GM19328 (cell line): ENCODE measurements around the gene PITPNC1.
"Not testable (repeated sequence)": the region's sequence is repeated elsewhere in the genome, so short reads cannot be mapped to it uniquely, and the experiment has no call there.

ENCODE experiments used
- ATAC-seq: cut with Tn5 transposase; IDR thresholded peaks from one replicate; pipeline ENCODE4 v1.9.1; 2021; ENCODE audit warnings: mild to moderate bottlenecking, moderate library complexity; ENCODE audit not compliant: unreplicated experiment

Gene PITPNC1

DNA sequence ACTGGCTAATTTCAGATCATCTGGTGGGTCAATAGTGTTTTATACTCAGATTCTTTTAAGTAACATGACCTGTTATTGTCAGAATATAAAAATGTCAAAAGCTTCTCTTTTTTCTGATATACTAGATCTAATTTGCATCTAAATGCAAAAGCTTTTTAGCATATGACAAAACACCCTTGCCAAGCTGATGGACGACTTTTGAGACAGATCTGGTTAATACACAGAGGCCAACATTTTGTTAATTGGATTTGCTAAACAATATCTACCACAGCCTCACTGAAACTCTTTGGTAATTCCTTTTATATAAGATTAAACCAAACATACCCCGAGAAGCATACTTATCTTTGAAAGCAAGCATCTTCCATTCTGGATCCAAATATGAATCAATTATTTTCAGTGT, 330.4 kb downstream of the PITPNC1 start:
- ATAC-seq: no peak

DNA sequence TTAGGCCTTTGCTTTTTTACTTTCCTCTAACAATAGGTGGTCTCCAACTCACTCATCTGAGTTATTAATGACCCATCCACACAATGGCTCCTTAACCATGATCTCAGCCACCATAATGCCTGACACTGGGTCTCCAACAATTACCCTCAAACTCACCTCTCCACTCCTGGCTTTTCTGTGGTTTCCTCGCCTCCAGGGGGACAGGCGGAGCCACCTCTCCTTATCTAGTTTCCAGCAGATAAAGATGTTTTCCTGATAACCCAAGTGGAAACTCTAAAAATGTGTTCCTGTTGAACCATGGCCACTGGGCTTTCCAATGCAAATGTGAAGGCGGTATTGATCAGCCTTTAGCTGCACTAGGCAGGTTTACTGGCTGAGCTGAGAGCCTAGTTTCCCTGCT, 331.3 kb downstream of the PITPNC1 start:
- ATAC-seq: no peak

DNA sequence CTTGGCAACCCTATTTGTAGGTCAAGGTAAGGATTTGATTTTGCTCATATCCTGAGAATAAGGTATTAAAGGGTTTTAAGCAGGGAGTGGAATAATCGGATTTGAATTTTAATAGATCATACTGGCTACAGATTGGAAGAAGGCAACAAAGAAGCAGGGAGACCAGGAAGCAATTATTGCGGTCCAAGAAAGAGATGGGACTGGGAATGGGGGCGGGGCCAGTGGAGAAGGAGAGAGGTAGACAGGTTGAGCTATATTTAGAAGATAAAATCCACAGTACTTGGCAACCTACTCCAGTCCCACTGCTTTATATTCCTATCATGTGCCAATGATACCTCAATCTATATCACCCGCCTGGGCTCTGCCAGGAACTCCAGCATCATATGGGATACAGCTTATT, 334.8 kb downstream of the PITPNC1 start:
- no peak for ATAC-seq

DNA sequence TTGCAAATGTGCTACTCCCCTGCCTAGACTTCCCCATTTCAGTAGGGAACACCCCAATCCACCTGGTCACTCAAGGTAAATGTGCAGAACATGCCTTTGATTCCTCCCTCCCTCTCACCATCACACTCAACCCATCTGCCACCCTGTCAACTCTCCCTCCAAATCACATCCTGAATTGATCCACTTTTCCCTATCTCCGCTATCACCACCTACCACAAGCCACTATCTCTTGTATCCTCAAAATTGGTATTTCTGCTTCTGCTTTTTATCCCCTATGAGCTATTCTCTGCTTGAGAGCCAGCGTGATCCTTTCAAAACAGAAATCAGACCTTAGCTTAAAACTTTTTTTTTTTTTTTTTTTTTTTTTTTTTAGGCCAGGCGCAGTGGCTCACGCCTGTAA, 335.3 kb downstream of the PITPNC1 start:
- no peak for ATAC-seq

DNA sequence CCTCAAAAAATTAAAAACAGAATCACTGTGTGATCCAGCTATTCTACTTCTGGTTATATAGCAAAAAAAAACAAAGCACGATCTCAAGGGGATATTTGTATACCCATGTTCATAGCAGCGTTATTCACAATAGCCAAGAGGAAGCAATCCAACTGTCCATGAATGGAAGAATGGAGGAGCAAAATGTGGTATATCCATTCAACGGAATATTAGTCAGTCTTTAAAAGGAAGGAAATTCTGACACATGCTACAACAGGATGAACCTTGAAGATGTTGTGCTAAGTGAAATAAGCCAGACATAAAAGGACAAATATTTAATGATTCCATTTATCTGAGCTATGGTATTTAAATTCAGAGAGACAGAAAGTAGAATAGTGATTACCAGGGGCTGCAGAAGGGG, 336.1 kb downstream of the PITPNC1 start:
- ATAC-seq: no peak

DNA sequence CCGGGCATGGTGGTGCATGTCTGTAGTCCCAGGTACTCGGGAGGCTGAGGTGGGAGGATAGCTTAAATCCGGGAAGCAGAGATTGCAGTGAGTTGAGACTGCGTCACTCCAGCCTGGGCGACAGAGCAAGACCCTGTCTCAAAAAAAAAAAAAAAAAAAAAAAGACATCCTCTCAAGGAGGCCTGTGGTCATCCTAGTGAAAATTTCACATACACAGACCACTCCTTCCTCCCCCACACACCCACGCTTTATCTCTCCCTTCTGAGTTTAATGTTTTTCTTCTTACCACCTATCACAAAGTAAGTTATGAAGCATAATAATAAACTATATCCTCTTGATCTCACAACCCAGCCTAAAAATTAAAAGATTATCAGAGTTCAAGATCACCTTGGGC, 339.3 kb downstream of the PITPNC1 start:
- ATAC-seq: no peak

DNA sequence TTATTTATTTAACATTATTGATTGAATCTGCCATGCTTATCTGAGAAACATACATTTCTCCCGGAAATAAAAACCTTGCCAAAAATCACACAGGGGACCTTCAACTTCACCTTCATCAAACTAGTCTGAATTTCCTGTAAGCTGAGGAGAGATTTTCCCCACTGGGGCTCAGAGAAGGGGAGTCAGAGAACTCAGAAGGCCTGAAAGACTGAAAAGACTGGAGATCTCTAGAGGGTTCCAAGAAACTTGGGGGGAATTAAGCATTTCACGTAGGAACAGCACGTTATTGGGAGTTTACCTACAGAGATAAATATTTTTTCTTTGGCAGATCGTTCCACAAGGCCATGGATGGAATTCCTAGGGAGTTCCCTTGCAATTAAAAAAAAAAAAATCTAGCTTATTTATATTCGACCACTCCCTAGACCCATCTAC, 340.1 kb downstream of the PITPNC1 start:
- no peak for ATAC-seq

DNA sequence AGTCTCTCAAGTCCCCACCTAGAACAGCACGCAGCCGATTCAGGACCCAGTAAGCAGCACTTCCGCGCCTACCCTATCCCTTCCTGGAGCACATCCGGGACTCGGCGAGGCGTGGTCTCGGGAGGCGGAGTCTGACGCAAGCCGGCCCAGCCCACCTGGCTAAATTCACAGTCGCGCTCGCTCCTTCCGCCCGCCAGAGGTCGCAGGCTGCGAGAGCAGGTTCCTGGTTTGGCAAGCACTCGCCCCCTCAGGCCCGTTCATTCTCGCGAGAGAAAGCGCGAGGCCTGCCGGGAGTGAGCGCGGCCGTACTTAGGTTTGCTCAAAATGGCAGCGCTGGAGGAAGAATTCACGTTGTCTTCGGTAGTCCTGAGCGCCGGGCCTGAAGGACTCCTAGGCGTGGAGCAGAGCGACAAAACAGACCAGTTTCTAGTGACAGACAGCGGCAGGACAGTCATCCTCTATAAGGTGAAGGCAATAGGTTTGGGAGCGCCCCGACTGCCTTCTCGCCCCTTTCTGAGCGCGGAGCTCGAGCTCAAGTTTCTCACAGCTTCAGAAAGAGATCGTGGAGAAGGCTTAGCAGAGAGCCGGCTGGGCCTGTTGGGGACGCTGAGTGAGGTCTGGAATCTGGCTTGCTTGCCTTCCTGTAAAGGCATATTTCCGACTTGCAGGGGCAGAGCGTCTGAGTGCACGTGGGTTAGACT, 340.7 kb downstream of the PITPNC1 start, which contains the start of gene NOL11:
NOL11 (plus strand) TSS at position 313 of the 701 bp plus-strand sequence; CDS start at position 325, 12 bp downstream.
- ATAC-seq: peak; percentile 98

DNA sequence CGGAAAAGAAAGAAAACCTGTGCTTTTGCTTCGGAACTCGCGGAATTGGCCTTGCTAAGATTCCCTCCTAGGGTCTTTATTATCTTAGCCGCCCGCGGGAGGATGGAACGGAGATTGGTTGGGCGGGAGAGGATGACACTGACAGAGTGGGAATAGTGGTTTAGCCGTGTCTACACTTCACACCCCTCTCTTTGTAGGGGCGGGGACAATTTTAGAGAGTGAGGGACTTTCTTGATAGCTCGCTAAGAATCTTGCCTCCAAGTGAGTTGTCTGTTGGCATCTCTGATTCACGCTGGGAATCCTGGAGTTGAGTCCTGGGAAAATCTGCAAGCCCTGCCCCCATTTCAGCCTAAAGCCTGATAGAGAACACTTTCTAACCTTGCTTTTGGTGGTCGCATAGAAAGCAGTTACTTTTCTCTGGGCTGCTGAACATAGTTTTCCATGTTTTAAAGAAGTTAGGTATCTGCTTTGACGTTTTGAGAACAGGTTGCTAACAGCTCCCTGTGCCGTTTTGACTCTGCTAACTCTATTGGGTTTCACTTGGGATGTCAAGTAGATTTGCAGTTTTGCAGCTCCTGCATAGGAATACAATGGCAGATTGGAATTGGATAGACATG, 341.4 kb downstream of the PITPNC1 start:
- ATAC-seq: no peak

DNA sequence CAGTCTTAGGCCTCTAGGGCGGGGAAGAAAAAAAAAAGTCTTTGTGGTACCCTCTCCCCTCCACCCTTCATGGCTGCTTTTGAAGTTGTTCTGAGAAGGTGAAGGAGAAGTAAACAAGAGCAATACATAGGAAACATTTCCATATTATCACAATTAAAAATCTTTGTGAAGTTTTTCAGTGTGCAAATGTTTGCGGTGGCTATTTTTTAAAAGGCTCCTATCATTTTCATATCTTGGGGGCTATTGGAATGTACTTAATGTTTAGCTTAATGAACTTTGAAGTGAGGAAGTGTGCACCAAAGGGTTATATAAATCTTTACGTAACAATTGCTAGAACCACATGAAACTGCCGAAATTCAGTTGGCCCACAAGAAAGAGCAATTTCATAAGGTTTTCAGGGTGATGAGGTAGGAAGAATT, 348.3 kb downstream of the PITPNC1 start:
- no peak for ATAC-seq

DNA sequence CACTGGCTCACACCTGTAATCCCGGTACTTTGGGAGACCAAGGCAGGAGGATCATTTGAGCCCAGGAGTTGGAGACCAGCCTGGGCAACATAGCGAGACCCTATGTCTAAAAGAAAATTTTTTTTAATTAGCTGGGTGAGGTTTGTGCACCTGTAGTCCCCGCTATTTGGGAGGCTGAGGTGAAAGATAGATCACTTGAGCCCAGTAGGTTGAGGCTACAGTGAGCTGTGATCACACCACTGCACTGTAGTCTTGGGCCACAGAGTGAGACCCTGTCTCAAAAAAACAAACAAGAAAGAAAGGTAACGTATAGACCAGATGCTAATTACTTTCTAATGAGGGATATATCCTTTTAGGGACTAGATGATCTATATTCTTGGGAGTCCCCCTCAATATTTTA, 348.7 kb downstream of the PITPNC1 start:
- no peak for ATAC-seq

DNA sequence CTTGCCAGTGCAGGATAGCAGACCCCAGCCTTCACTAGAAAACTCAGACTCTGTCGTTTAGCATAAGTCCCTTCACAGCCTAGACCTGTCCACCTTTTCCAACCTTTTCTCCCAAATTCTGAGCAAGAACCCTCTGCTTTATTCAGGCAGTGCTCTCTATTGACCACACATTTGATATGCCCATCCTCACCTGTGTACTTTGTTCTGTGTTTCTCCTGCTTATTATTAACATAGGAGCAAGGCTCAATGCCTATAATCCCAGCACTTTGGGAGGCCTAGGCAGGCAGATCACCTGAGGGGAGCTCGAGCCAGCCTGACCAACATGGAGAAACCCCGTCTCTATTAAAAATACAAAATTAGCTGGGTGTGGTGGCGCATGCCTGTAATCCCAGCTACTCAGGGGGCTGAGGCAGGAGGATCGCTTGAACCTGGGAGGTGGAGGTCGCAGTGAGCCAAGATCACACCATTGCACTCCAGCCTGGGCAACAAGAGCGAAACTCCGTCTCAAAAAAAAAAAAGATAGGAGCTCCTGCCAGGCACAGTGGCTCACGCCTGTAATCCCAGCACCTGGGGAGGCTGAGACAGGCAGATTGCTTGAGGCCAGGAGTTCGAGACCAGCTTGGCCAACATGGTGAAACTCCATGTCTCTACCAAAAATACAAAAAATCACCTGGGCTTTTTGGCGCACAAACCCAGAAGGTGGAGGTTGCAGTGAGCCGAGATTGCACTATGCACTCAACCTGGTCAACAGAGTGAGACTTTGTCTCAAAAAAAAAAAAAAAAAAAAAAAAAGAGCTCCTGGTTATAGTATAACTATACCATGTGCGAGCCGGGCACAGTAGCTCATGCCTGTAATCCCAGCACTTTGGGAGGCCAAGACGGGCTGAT, 350.3 kb downstream of the PITPNC1 start:
- ATAC-seq: not testable (repeated sequence)

DNA sequence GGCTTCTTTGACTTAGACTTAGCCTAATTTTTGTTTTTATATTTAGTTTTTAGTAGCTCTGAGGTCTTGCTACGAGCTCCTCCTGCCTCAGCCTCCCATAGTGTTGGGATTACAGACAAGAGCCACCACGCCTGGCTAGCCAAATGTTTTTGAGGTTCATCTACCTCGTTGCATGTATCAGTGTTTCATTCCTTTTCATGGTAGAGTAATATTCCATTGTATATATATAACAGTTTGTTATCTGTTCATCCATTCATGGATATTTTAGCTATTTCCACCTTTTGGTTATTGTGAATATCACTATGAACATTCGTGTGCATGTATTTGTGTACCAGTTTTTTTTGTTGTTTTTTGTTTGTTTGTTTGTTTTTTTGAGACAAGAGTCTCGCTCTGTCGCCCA, 352.8 kb downstream of the PITPNC1 start:
- ATAC-seq: no peak

DNA sequence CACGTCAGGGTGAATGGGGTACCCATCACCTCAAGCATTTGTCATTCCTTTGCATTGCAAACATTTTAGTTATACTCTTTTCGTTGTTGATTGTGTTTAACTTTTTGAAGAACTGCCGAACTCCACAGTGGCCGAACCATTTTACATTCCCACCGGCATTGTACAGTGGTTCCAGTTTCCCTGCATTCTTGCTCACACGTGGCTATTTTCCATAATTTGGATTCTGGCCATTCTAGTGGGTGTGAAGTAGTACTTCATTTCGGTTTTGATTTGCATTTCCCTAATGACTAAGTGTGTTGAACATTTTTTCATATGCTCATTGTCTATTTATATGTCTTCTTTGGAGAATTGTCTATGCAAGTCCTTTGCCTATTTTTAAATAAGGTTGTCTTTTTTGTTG, 353.6 kb downstream of the PITPNC1 start:
- ATAC-seq: no peak

DNA sequence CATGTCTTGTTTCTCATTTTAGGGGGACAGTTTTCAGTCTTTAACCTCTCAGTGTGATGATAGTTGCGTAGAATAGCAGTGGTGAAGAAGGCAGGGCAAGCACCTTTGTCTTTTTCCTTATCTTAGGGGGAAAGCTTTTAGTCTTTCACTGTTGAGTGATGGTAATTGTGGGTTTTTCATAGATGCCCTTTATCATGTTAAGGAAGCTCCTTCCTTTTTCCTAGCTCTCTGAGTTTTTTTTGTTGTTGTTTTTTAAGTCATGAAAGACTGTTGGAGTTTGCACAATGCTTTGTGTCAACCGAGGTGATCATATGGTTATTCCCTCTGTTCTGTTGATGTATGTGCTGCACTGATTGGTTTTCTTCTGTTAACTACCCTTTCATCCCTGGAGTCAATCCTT, 356.4 kb downstream of the PITPNC1 start:
- no peak for ATAC-seq

DNA sequence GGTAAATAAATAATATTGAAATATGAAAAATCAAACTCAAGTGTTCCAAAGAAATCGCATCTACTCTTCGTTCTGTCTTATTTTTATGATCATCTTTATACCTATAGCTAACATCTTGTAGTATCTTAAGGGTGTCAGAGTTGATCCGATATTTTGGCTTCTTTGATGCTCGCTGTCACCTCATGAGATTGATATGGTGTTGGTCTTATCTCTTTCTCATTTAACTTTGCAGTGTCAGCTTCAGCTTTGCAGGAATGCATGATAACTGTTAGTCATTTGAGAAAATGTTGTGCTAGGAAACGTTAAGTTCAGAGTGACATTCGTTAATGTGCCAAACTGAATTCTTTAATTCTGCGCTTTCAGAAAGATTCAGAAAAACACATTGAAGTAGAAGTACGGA, 360.1 kb downstream of the PITPNC1 start:
- no peak for ATAC-seq

DNA sequence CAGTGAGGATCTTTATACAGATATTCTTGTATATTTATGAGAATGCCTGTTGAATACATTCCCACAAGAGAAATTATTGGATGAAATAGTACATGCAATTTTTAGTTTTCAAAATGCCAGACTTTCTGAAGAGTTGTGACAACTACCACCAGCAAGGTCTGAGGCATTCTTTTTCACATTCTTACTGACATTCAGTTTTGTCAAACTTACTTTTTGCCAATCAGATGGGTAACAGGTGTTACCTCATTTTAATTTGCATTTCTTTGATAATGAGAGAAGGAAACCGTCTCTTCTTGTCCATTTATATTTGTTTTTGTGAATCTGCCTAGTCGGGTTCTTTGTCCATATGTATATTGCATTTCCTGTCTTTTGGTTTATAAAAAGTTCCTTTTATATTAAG, 364.9 kb downstream of the PITPNC1 start:
- no peak for ATAC-seq
